A549 treated with CORT108297 at 1 μM for 4 hours (cell line): ENCODE measurements around the gene SPG7. TPM values are rescaled to one million over a fixed set of nuclear protein-coding genes. Genes with fewer than 3 reads are reported as not detected.

Experiments
- total RNA-seq: library from RNA; stranded (reverse); fragments of 200-300 nt; extraction: Qiagen RNA extraction; gene quantifications from 5 replicates; pipeline ENCODE4 v1.2.3, GENCODE V29; 2022

The SPG7 gene
- total RNA-seq = 85.8 to 96.5 TPM (median 94.3 TPM) in 5 replicates

GRCh38 chr16:89507834-89508590, at the start of gene SPG7:
Gene SPG7, plus strand, starts transcription at chr16:89508403. Its CDS starts 15 bp downstream, at chr16:89508418.

GRCh38 chr16:89490439-89491237, 17.6 kb upstream of the SPG7 start, which contains the start of gene ANKRD11:
Gene ANKRD11, minus strand, starts transcription at chr16:89490561. Its CDS starts 173,542 bp downstream, at chr16:89317019.

DNA sequence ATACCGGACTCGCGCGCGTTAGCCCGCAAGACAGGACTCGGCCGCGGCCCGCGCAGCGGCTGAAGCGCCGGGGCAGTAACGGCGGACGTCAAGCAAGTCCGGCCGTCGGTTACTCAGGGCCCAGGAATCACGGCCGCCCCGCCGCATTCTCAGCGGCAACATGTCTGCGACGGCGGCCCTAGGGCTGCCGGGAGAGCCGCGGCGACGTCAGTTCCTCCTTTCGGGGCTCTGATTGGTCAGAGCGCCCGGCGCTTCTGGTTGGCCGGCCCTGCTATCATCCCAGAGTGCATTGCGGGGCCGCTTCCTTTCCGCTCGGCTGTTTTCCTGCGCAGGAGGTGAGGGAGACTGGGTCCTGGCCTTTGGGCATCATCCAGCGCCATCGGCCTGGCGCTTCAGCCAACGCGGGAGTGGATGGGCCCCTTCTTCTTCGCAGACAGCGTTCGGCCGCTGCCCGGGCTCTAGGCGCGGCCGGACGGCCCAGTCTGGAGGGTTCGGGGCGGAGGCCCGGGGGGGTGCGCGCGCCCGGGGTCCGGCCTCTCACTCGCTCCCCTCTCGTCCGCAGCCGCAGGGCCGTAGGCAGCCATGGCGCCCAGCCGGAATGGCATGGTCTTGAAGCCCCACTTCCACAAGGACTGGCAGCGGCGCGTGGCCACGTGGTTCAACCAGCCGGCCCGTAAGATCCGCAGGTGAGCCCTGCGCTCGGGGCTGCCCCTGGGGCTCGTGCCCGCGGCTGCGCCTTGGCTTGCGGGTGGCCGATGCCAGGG, 52.4 kb downstream of the SPG7 start, which contains the start of gene RPL13:
Gene RPL13 (plus strand): TSS at position 305 of the 764 bp plus-strand sequence. CDS start 278 bp downstream, at position 583.

DNA sequence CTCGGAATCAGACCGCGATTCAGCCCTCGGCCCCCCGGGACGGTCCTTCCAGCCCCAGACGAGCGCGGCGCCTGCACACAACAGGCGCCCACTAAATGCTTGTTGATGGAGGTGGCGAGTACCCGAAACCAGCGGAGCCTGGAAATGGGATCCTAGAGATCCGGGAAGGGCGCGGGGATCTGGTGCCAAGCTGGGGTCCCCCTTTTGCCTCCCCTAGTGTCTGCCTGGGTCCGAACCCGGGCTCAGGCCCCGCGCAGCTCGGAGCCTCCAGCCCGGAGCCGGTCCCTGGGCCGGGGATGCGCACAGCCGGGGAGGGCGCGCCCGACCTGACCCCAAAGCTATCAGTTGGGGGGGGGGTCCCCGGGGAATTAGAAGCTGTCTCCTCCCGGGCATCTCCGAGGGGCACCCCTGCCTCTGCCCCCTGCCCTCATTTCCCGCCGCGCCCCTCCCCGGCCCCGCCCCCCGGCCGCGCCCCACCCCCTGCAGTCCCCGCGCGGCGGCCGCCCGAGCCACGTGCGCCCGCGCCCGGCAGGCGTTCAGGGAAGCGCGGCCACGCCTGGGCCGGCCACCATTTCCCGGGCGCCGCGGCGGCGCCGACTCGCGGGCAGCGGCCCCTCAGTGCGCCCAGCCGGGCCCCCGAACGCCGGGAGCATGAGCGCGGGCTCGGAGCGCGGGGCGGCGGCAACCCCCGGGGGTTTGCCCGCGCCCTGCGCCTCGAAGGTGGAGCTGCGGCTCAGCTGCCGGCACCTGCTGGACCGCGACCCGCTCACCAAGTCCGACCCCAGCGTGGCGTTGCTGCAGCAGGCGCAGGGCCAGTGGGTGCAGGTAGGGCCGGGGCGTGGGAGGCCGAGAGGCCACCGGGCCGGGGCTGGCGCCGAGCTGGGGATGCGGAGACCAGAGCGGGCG, 67.3 kb downstream of the SPG7 start, which contains the start of gene CPNE7:
Gene CPNE7 (plus strand): TSS at position 512 of the 906 bp plus-strand sequence. CDS start 140 bp downstream, at position 652.

Other genes with a start within 250 kb of the SPG7 start
- 76.2 to 100 TPM (median 98.7 TPM) in 5 replicates for gene ANKRD11, start 17.8 kb upstream of the SPG7 start, total RNA-seq
- gene RPL13, start 52.3 kb downstream of the SPG7 start, total RNA-seq = 3,219 to 4,374 TPM (median 4,292 TPM) in 5 replicates
- 48.7 to 75.7 TPM (median 70.3 TPM) in 5 replicates for gene CPNE7, start 67.4 kb downstream of the SPG7 start, total RNA-seq
- 0.78 to 1.2 TPM (median 0.83 TPM) in 5 replicates for gene DPEP1, start 105.2 kb downstream of the SPG7 start, total RNA-seq
- gene CHMP1A, start 149.3 kb downstream of the SPG7 start, total RNA-seq = 96.9 to 102 TPM (median 97.9 TPM) in 5 replicates
- 13.7 to 16.9 TPM (median 16.9 TPM) in 5 replicates for gene SPATA33, start 149.4 kb downstream of the SPG7 start, total RNA-seq
- 33.1 to 62.2 TPM (median 50.3 TPM) in 5 replicates for gene CDK10, start 178.3 kb downstream of the SPG7 start, total RNA-seq
- 9.1 to 13.6 TPM (median 12.2 TPM) in 5 replicates for gene SPATA2L, start 193.3 kb downstream of the SPG7 start, total RNA-seq
- gene VPS9D1, start 212.5 kb downstream of the SPG7 start, total RNA-seq = 3.0 to 6.0 TPM (median 4.8 TPM) in 5 replicates
- 15.6 to 19.6 TPM (median 19.0 TPM) in 5 replicates for gene ZNF276, start 213.1 kb downstream of the SPG7 start, total RNA-seq